ENCODE data around the gene BORCS6. TPM values are rescaled to one million over a fixed set of nuclear protein-coding genes. Genes with fewer than 3 reads are reported as not detected.

Gene BORCS6
- total RNA-seq, 1 experiment from 2014 or later: 6.4 TPM

- no peak for TF ChIP-seq ZBTB33 (IDR thresholded peaks at IDR 0.05; ENCODE audit: extremely low read depth, insufficient replicate concordance, low read length)
- TF ChIP-seq CTCF (IDR thresholded peaks at IDR 0.05 in 2 of 3, conservative IDR thresholded peaks at IDR 0.05 in 1 of 3; ENCODE audit: borderline replicate concordance in 1 of 3, insufficient read depth in 1 of 3, low read depth in 2 of 3, low read length in 2 of 3): no peak
- TF ChIP-seq YY1 (IDR thresholded peaks at IDR 0.05; ENCODE audit: extremely low read depth, insufficient replicate concordance, low read depth, low read length): no peak
- TF ChIP-seq RAD21 (IDR thresholded peaks at IDR 0.05; ENCODE audit: low read depth): no peak
- TF ChIP-seq MAX (IDR thresholded peaks at IDR 0.05): no peak
Measured at GRCh38 chr17:8234361-8235270, 44.6 kb upstream of the BORCS6 start (continued).

GRCh38 chr17:8231701-8232100 is 41.7 kb upstream of the BORCS6 start:
- no peaks in the 10 kb centered on the region; the same call in 1 of the 2 replicates for H3K79me2 ChIP-seq (ENCODE audit: insufficient read depth, low read length)
- no peaks in the 10 kb centered on the region for H3K27me3 ChIP-seq (ENCODE audit: insufficient read depth, low read length)
- H3K4me1 ChIP-seq (ENCODE audit: control insufficient read depth in 1 of 2, insufficient read depth in 2 of 2, low read length in 2 of 2): peaks cover 9 to 12% of the 10 kb centered on the region in 2 experiments
- peaks cover 61 to 73% of the 10 kb centered on the region in 2 experiments for H3K36me3 ChIP-seq (ENCODE audit: control insufficient read depth in 1 of 2, insufficient read depth in 2 of 2, low read length in 2 of 2)
- no peak overlapping the region for H3K4me2 ChIP-seq (ENCODE audit: low read length)
- ChIA-PET POLR2A (no interaction called here), CTCF (no interaction called here), RAD21 (ENCODE audit: low non-redundant PET in 1 of 2, low total read pairs in 2 of 2, uncharacterized antibody in 2 of 2, unreplicated experiment in 2 of 2) (no interaction called here)
- no peak for TF ChIP-seq EGR1 (IDR thresholded peaks at IDR 0.05; ENCODE audit: low read depth)
- no peak for TF ChIP-seq EZH2 (IDR thresholded peaks at IDR 0.05)
- no peak for TF ChIP-seq ATF3 (IDR thresholded peaks at IDR 0.05)
- no peak for TF ChIP-seq YY1 (IDR thresholded peaks at IDR 0.05; ENCODE audit: extremely low read depth, insufficient replicate concordance, low read depth, low read length)
- no peak for TF ChIP-seq RAD21 (IDR thresholded peaks at IDR 0.05; ENCODE audit: low read depth)
- no peak for TF ChIP-seq CTCF (IDR thresholded peaks at IDR 0.05 in 2 of 3, conservative IDR thresholded peaks at IDR 0.05 in 1 of 3; ENCODE audit: borderline replicate concordance in 1 of 3, insufficient read depth in 1 of 3, low read depth in 2 of 3, low read length in 2 of 3)
- no peak for TF ChIP-seq CBX3 (IDR thresholded peaks at IDR 0.05; ENCODE audit: low read depth)
- no peak for TF ChIP-seq SP1 (IDR thresholded peaks at IDR 0.05; ENCODE audit: low read depth)
- TF ChIP-seq EZH2phosphoT487 (IDR thresholded peaks at IDR 0.05; ENCODE audit: borderline replicate concordance): no peak
- TF ChIP-seq ZFX (IDR thresholded peaks at IDR 0.05): no peak
- TF ChIP-seq MAX (IDR thresholded peaks at IDR 0.05): no peak
- TF ChIP-seq FOSL1 (IDR thresholded peaks at IDR 0.05; ENCODE audit: low read depth): no peak
- TF ChIP-seq SIN3A (IDR thresholded peaks at IDR 0.05; ENCODE audit: low read depth): no peak
- no TSS peak for BruUV-seq (replicated peaks)
- no peaks in the 10 kb centered on the region for H3K9me2 ChIP-seq (ENCODE audit: insufficient read depth)
- H4K20me1 ChIP-seq (ENCODE audit: insufficient read depth): no peaks in the 10 kb centered on the region
- no peak for DNase-seq (ENCODE audit: low read depth, low spot score)
- H3K9me3 ChIP-seq (ENCODE audit: control insufficient read depth in 1 of 2, insufficient read depth in 1 of 2, low read depth in 1 of 2, low read length in 2 of 2): no peaks in the 10 kb centered on the region
- no peak overlapping the region for H3K27ac ChIP-seq (ENCODE audit: low read depth, low read length)
- no peak overlapping the region for H3K4me3 ChIP-seq (replicated peaks in 1 of 2; ENCODE audit: low read depth in 1 of 2, low read length in 2 of 2)
- H3K9ac ChIP-seq (ENCODE audit: low read length): no peak overlapping the region
- intact Hi-C loops (cut with micrococcal nuclease): no loop called here
- ATAC-seq: no peak
- H2AFZ ChIP-seq (ENCODE audit: low read depth, low read length, poor library complexity, severe bottlenecking): no peak overlapping the region
